HCT116 (cell line): Measurements from ENCODE around the gene USP48. TPM values are rescaled to one million over a fixed set of nuclear protein-coding genes. Genes with fewer than 3 reads are reported as not detected.

ENCODE experiments used
- ATAC-seq: fragments of 200-7000 bp; cut with Tn5 transposase; 2 replicates; pipeline ENCODE4 v1.9.1; 2020; ENCODE audit warnings: mild to moderate bottlenecking, moderate library complexity
- BruUV-seq: library from RNA; stranded (reverse); fragments of 400-500 nt; replicated peaks from 2 replicates; lab custom pipeline; 2021; lab: Mats Ljungman, UMichigan
- CTCF ChIA-PET: fragments of 300-600 bp; sonication (Branson Sonifier 250); formaldehyde crosslinking; loops from one replicate; lab custom pipeline; 2021; ENCODE audit warnings: antibody characterized with exemption; lab: Charles Lee
- POLR2A ChIA-PET: fragments of 300-600, 350-600 bp; sonication (Branson Sonifier 250); formaldehyde crosslinking; loops from one replicate; lab custom pipeline; 2021; ENCODE audit warnings: antibody characterized with exemption; lab: Charles Lee
- RAD21 ChIA-PET, 2 experiments: fragments of 300-600 bp; sonication (Branson Sonifier 250); formaldehyde crosslinking; loops; one replicate each; lab custom pipeline; 2023; ENCODE audit warnings: low total read pairs in 2 of 2; ENCODE audit not compliant: uncharacterized antibody in 2 of 2, unreplicated experiment in 2 of 2, low non-redundant PET in 1 of 2; lab: Charles Lee
- DNase-seq: peaks from one replicate; pipeline ENCODE4 v3.0.0-alpha.2; 2010; ENCODE audit warnings: low read depth, low spot score
- H2AFZ ChIP-seq: fragments of 200-600 bp; shearing (Covaris generic), sonication (generic); 2 replicates; pipeline ENCODE4 v1.6.1; 2017; ENCODE audit warnings: low read depth, mixed run types, mixed read lengths, antibody characterized with exemption, low read length; ENCODE audit not compliant: poor library complexity, severe bottlenecking
- H3K27ac ChIP-seq: 2 replicates; pipeline ENCODE4 v1.5.1; 2012; ENCODE audit warnings: low read depth, low read length
- H3K27me3 ChIP-seq: fragments of 200-600 bp; sonication (generic); 2 replicates; pipeline ENCODE4 v1.6.1; 2016; ENCODE audit warnings: mixed run types, low read length, mixed read lengths; ENCODE audit not compliant: insufficient read depth
- H3K36me3 ChIP-seq, 2 experiments: fragments of 200-500 bp in 1 of 2; fragments of 200-600 bp in 1 of 2; sonication (Bioruptor generic) in 1 of 2; sonication (generic) in 1 of 2; 2 replicates each; pipeline versions ENCODE4 v1.5.1 to v1.6.1; 2014 to 2016; ENCODE audit warnings: low read length in 2 of 2, inconsistent platforms in 1 of 2, mixed read lengths in 1 of 2, mixed run types in 1 of 2; ENCODE audit not compliant: insufficient read depth in 2 of 2, control insufficient read depth in 1 of 2
- H3K4me1 ChIP-seq, 2 experiments: fragments of 200-600 bp in 1 of 2; sonication (generic) in 1 of 2; 2 replicates each; pipeline versions ENCODE4 v1.5.1 to v1.6.1; 2012 to 2017; ENCODE audit warnings: low read length in 2 of 2, inconsistent platforms in 1 of 2, mild to moderate bottlenecking in 1 of 2, mixed read lengths in 1 of 2, mixed run types in 1 of 2, moderate library complexity in 1 of 2; ENCODE audit not compliant: insufficient read depth in 2 of 2, control insufficient read depth in 1 of 2
- H3K4me2 ChIP-seq: fragments of 200-600 bp; sonication (generic); 2 replicates; pipeline ENCODE4 v1.6.1; 2017; ENCODE audit warnings: mixed run types, low read length, mixed read lengths
- H3K4me3 ChIP-seq, 2 experiments: fragments of 200-600 bp in 1 of 2; sonication (generic) in 1 of 2; replicated peaks in 1 of 2; 2 replicates each; pipeline ENCODE4 v1.5.1; 2011 to 2016; ENCODE audit warnings: low read length in 2 of 2, control low read depth in 1 of 2, low read depth in 1 of 2, mild to moderate bottlenecking in 1 of 2, mixed read lengths in 1 of 2, mixed run types in 1 of 2
- H3K79me2 ChIP-seq: fragments of 200-600 bp; sonication (generic); 2 replicates; pipeline ENCODE4 v1.6.1; 2017; ENCODE audit warnings: mild to moderate bottlenecking, mixed run types, low read length, moderate library complexity, mixed read lengths; ENCODE audit not compliant: insufficient read depth
- H3K9ac ChIP-seq: fragments of 200-600 bp; sonication (generic); 2 replicates; pipeline ENCODE4 v1.6.1; 2016; ENCODE audit warnings: low read length, mixed read lengths
- H3K9me2 ChIP-seq: fragments of 200-600 bp; sonication (generic), shearing (Covaris generic); 2 replicates; pipeline ENCODE4 v1.6.1; 2017; ENCODE audit warnings: mixed run types, mild to moderate bottlenecking, moderate library complexity; ENCODE audit not compliant: insufficient read depth
- H3K9me3 ChIP-seq, 2 experiments: fragments of 200-500 bp in 1 of 2; fragments of 200-600 bp in 1 of 2; sonication (Bioruptor generic) in 1 of 2; sonication (generic) in 1 of 2; 2 replicates each; pipeline ENCODE4 v1.6.1; 2014 to 2017; ENCODE audit warnings: low read length in 2 of 2, mixed read lengths in 2 of 2, inconsistent platforms in 1 of 2, low read depth in 1 of 2, mild to moderate bottlenecking in 1 of 2, mixed run types in 1 of 2, moderate library complexity in 1 of 2; ENCODE audit not compliant: control insufficient read depth in 1 of 2, insufficient read depth in 1 of 2
- H4K20me1 ChIP-seq: fragments of 200-600 bp; sonication (generic), shearing (Covaris generic); 2 replicates; pipeline ENCODE4 v1.6.1; 2017; ENCODE audit warnings: mixed run types, mild to moderate bottlenecking, moderate library complexity; ENCODE audit not compliant: insufficient read depth
- CTCF ChIP-seq, 3 experiments: fragments of 200-600 bp in 1 of 3; sonication (generic) in 1 of 3; IDR thresholded peaks in 2 of 3; conservative IDR thresholded peaks in 1 of 3; 2 replicates each; pipeline ENCODE4 v1.5.1; 2012 to 2017; ENCODE audit warnings: low read depth in 2 of 3, low read length in 2 of 3, antibody characterized with exemption in 1 of 3, borderline replicate concordance in 1 of 3, control low read depth in 1 of 3, mild to moderate bottlenecking in 1 of 3, mixed read lengths in 1 of 3, mixed run types in 1 of 3, moderate library complexity in 1 of 3; ENCODE audit not compliant: insufficient read depth in 1 of 3
- EZH2 ChIP-seq: fragments of 200-600 bp; sonication (generic); IDR thresholded peaks from 2 replicates; pipeline ENCODE4 v1.6.1; 2017; ENCODE audit warnings: antibody characterized with exemption, mixed run types
- JUND ChIP-seq: IDR thresholded peaks from 2 replicates; pipeline ENCODE4 v1.6.1; 2012
- REST ChIP-seq: IDR thresholded peaks from 2 replicates; pipeline ENCODE4 v1.6.1; 2012; ENCODE audit warnings: low read depth
- ZFX ChIP-seq: fragments of 450-650 bp; IDR thresholded peaks from 2 replicates; pipeline ENCODE4 v1.6.1; 2017
- ZNF274 ChIP-seq: fragments of 200-500 bp; sonication (Bioruptor generic); IDR thresholded peaks from 2 replicates; pipeline ENCODE4 v1.6.1; 2014; ENCODE audit warnings: mild to moderate bottlenecking, low read depth, low read length, inconsistent platforms
- intact Hi-C: fragments of 100-400 bp; cut with micrococcal nuclease; formaldehyde crosslinking; loops from 2 replicates; pipeline ENCODE4 v1.10.0; 2022
- total RNA-seq: library from RNA; stranded (reverse); gene quantifications from one replicate; pipeline ENCODE4 v1.2.1, GENCODE V29; 2021; ENCODE audit not compliant: unreplicated experiment

USP48 gene
- total RNA-seq, 1 experiment from 2014 or later: 54.8 TPM

- POLR2A ChIA-PET: no interaction called here
- no peak overlapping the region for H3K4me2 ChIP-seq
Measured at GRCh38 chr1:21663951-21664805, 118.8 kb downstream of the USP48 start.

More at GRCh38 chr1:21663951-21664805, 118.8 kb downstream of the USP48 start:
- no peaks in the 10 kb centered on the region for H3K27me3 ChIP-seq
- H2AFZ ChIP-seq: no peak overlapping the region
- no peaks in the 10 kb centered on the region for H3K9me3 ChIP-seq
- no peak overlapping the region for H3K27ac ChIP-seq
- CTCF ChIA-PET: interaction anchor here (1.1 kb wide), 1 partner anchor 294 kb away, joined by 3 read pairs; no protein-coding TSS in a partner anchor
- H4K20me1 ChIP-seq: no peaks in the 10 kb centered on the region
- H3K79me2 ChIP-seq: no peaks in the 10 kb centered on the region
- intact Hi-C loops: no loop called here
- no peak overlapping the region for H3K4me3 ChIP-seq
- peaks cover 2 to 13% of the 10 kb centered on the region in 2 experiments; a peak in 2 of 4 replicates for H3K4me1 ChIP-seq
- RAD21 ChIA-PET: no interaction called here
- H3K36me3 ChIP-seq: no peaks in the 10 kb centered on the region
- no peak for DNase-seq
- no peak overlapping the region for H3K9ac ChIP-seq
- no peak for TF ChIP-seq ZFX
- no peak for TF ChIP-seq EZH2
- TF ChIP-seq REST: no peak
- no peak for TF ChIP-seq JUND
- TF ChIP-seq CTCF (IDR thresholded peaks at IDR 0.05 in 2 of 3, conservative IDR thresholded peaks at IDR 0.05 in 1 of 3; ENCODE audit: borderline replicate concordance in 1 of 3, insufficient read depth in 1 of 3, low read depth in 2 of 3, low read length in 2 of 3): no peak
- TF ChIP-seq ZNF274: no peak
- TF ChIP-seq, all 23 proteins: peak for 0
- H3K9me2 ChIP-seq: no peaks in the 10 kb centered on the region
- ATAC-seq: no peak
- no TSS peak for BruUV-seq
